Loucy (cell line): ENCODE results near the gene FARSA.

Experiments
- EZH2phosphoT487 ChIP-seq: fragments of 200-600 bp; IDR thresholded peaks from 2 replicates; pipeline ENCODE4 v1.6.1; 2018; ENCODE audit warnings: antibody characterized with exemption, mild to moderate bottlenecking, moderate library complexity, borderline replicate concordance
- TF ChIP-seq, protein P1 (sequence below): fragments of 200-600 bp; sonication (generic); conservative IDR thresholded peaks from 2 replicates; pipeline ENCODE4 v1.5.1; 2014; ENCODE audit warnings: mild to moderate bottlenecking, antibody characterized with exemption, low read length

DNA sequence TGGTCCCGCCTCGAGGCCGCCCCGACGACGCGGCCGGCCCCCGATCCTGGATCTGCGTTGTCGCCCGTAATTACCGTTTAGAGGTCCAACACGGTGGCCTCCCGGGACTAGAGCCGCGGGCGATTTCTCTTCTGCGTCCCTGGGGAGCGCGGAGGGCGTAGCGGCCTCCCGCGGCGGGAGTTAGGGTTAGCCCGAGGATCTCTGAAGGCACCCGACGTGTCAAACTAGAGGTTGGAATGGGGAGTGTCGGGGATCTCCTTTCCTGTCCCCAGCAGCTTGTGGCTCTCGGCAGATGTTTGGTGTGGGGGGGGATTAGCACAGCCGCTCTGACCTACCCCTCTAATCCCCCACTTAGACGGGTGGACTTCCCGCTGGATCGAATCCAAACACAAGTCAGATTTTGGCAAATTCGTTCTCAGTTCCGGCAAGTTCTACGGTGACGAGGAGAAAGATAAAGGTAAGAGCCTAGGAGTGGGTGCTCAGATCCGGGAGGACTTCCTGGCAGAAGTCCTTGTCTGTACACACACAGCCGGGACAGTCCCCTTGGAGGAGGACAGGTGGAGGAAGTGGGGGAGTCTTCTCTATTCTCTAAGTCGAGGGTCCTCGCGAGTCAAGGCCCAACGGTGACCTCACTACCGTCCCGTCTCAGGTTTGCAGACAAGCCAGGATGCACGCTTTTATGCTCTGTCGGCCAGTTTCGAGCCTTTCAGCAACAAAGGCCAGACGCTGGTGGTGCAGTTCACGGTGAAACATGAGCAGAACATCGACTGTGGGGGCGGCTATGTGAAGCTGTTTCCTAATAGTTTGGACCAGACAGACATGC lies 5.5 kb upstream of the FARSA start:
- TF ChIP-seq, protein P1, sequence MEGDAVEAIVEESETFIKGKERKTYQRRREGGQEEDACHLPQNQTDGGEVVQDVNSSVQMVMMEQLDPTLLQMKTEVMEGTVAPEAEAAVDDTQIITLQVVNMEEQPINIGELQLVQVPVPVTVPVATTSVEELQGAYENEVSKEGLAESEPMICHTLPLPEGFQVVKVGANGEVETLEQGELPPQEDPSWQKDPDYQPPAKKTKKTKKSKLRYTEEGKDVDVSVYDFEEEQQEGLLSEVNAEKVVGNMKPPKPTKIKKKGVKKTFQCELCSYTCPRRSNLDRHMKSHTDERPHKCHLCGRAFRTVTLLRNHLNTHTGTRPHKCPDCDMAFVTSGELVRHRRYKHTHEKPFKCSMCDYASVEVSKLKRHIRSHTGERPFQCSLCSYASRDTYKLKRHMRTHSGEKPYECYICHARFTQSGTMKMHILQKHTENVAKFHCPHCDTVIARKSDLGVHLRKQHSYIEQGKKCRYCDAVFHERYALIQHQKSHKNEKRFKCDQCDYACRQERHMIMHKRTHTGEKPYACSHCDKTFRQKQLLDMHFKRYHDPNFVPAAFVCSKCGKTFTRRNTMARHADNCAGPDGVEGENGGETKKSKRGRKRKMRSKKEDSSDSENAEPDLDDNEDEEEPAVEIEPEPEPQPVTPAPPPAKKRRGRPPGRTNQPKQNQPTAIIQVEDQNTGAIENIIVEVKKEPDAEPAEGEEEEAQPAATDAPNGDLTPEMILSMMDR: peak; percentile 13; the same call in 1 of the 2 replicates
- TF ChIP-seq EZH2phosphoT487: no peak
